Upper lobe of left lung (tissue), 6 donors: ENCODE results near the gene DUSP16. TPM values are rescaled to one million over a fixed set of nuclear protein-coding genes. Genes with fewer than 3 reads are reported as not detected.

ENCODE experiments used
- ATAC-seq, 2 donors: fragments of 200-7000 bp; cut with Tn5 transposase; one replicate each; pipeline ENCODE4 v1.9.1; 2022; ENCODE audit warnings: mild to moderate bottlenecking in 2 of 2, moderate library complexity in 2 of 2; ENCODE audit not compliant: low FRiP score in 2 of 2
- DNase-seq, 2 donors: peaks; one replicate each; pipeline ENCODE4 v3.0.0-alpha.2; 2019 to 2020
- H3K27ac ChIP-seq, 4 donors: fragments of 200-600 bp; sonication (generic); one replicate each; pipeline ENCODE4 v1.5.1; 2016 to 2019
- H3K27me3 ChIP-seq, 4 donors: fragments of 200-600 bp; sonication (generic); one replicate each; pipeline ENCODE4 v1.5.1; 2017 to 2019
- H3K36me3 ChIP-seq, 4 donors: fragments of 200-600 bp; sonication (generic); one replicate each; pipeline ENCODE4 v1.5.1; 2016 to 2019
- H3K4me1 ChIP-seq, 4 donors: fragments of 200-600 bp; sonication (generic); one replicate each; pipeline ENCODE4 v1.5.1; 2018 to 2019
- H3K4me3 ChIP-seq, 4 donors: fragments of 200-600 bp; sonication (generic); one replicate each; pipeline ENCODE4 v1.5.1; 2017 to 2019; ENCODE audit warnings: mild to moderate bottlenecking in 2 of 4, moderate library complexity in 1 of 4
- H3K9me3 ChIP-seq, 4 donors: fragments of 200-600 bp; sonication (generic); one replicate each; pipeline ENCODE4 v1.5.1; 2018 to 2019
- CTCF ChIP-seq, 6 experiments: fragments of 450-650 bp in 4 of 6; fragments of 200-600 bp in 2 of 6; sonication (generic) in 2 of 6; IDR thresholded peaks; one replicate each; pipeline ENCODE4 v1.5.1; 2016 to 2019; ENCODE audit warnings: antibody characterized with exemption in 6 of 6
- EP300 ChIP-seq, 4 donors: sonication (generic); formaldehyde crosslinking; IDR thresholded peaks; one replicate each; pipeline ENCODE4 v1.5.1; 2017; ENCODE audit warnings: antibody characterized with exemption in 4 of 4, control low read depth in 2 of 4
- POLR2A ChIP-seq, 4 donors: fragments of 450-650 bp; IDR thresholded peaks; one replicate each; pipeline ENCODE4 v1.5.1; 2016 to 2017; ENCODE audit warnings: antibody characterized with exemption in 4 of 4, mild to moderate bottlenecking in 2 of 4
- POLR2AphosphoS5 ChIP-seq, 2 donors: sonication (generic); formaldehyde crosslinking; IDR thresholded peaks; one replicate each; pipeline ENCODE4 v1.5.1; 2017; ENCODE audit warnings: antibody characterized with exemption in 2 of 2
- WGBS, 2 donors: methylation state at CpG; one replicate each; pipeline ENCODE4 v1.1.5; 2017 to 2018; 5-methylcytosine and 5-hydroxymethylcytosine counted together
- total RNA-seq, 6 donors: library from RNA; depleted of rRNA in 4 of 6; stranded (reverse); fragments of >200 nt in 4 of 6; gene quantifications; one replicate each; pipeline versions ENCODE4 v1.1.0 to v1.2.1, GENCODE V29; 2016 to 2021
- donor health status: DM: no; HTN: no; CAD: no; lungs with moderate emphysema.
- donor health status: DM: no; HTN: yes; CAD: no; lungs with severe emphysema.

Gene DUSP16
- total RNA-seq, 6 donors from 2014 or later, result 23.7 to 51.6 (median 41.7) TPM

- H3K4me3 ChIP-seq, result no peak overlapping the region
- H3K27me3 ChIP-seq, result no peaks in the 10 kb centered on the region
- H3K36me3 ChIP-seq, result no peaks in the 10 kb centered on the region
- WGBS, 2 donors, result 47 to 66% methylated on average over 4 of the region's 4 CpGs
- ATAC-seq, result peak in 1 of 2 donors; percentile 6
- TF ChIP-seq EP300 (IDR thresholded peaks at IDR 0.05) (no peak), POLR2A (IDR thresholded peaks at IDR 0.05) (peak in 1 of 4 donors; percentile 46)
- DNase-seq, result no peak
- H3K27ac ChIP-seq, result peak overlapping the region; percentile 48 to 69 (median 61)
- peaks cover 4 to 35% (median 29%) of the 10 kb centered on the region in 4 donors for H3K4me1 ChIP-seq
- H3K9me3 ChIP-seq, result no peaks in the 10 kb centered on the region
Observed at GRCh38 chr12:12441843-12442461, 120.7 kb downstream of the DUSP16 start.

GRCh38 chr12:12441429-12441807, 121.2 kb downstream of the DUSP16 start:
- Histone ChIP-seq H3K27me3 (no peaks in the 10 kb centered on the region), H3K36me3 (no peaks in the 10 kb centered on the region), H3K4me3 (no peak overlapping the region), H3K9me3 (no peaks in the 10 kb centered on the region), H3K27ac (peak overlapping the region; percentile 48 to 69 (median 61)), H3K4me1 (peaks cover 4 to 39% (median 25%) of the 10 kb centered on the region in 4 donors)
- ATAC-seq (no peak), DNase-seq (no peak)
- no peak for TF ChIP-seq POLR2AphosphoS5 (IDR thresholded peaks at IDR 0.05)
- TF ChIP-seq POLR2A (IDR thresholded peaks at IDR 0.05), result no peak
- no peak for TF ChIP-seq CTCF (IDR thresholded peaks at IDR 0.05)
- TF ChIP-seq EP300 (IDR thresholded peaks at IDR 0.05), result no peak
- 83 to 100% methylated on average over 2 of the region's 2 CpGs for WGBS, 2 donors

GRCh38 chr12:12440784-12441428, 121.8 kb downstream of the DUSP16 start:
- no peak for ATAC-seq
- no peak for TF ChIP-seq POLR2AphosphoS5 (IDR thresholded peaks at IDR 0.05)
- no peak for TF ChIP-seq CTCF (IDR thresholded peaks at IDR 0.05)
- no peak for TF ChIP-seq EP300 (IDR thresholded peaks at IDR 0.05)
- no peak for TF ChIP-seq POLR2A (IDR thresholded peaks at IDR 0.05)
- DNase-seq, result no peak
- Histone ChIP-seq H3K9me3 (no peaks in the 10 kb centered on the region), H3K27ac (peak overlapping the region in 3 of 4 donors; percentile 48 to 69 (median 63)), H3K4me1 (peaks cover 4 to 39% (median 25%) of the 10 kb centered on the region in 4 donors), H3K36me3 (no peaks in the 10 kb centered on the region), H3K4me3 (no peak overlapping the region), H3K27me3 (no peaks in the 10 kb centered on the region)
- WGBS, 2 donors, result 94 to 95% methylated on average over 4 of the region's 4 CpGs

GRCh38 chr12:12439636-12440035, 123.0 kb downstream of the DUSP16 start:
- Histone ChIP-seq H3K36me3 (no peaks in the 10 kb centered on the region), H3K4me1 (peaks cover 4 to 51% (median 30%) of the 10 kb centered on the region in 4 donors), H3K27me3 (no peaks in the 10 kb centered on the region), H3K27ac (peak overlapping the region in 2 of 4 donors; percentile 2 to 69), H3K9me3 (no peaks in the 10 kb centered on the region), H3K4me3 (no peak overlapping the region)
- DNase-seq (peak in 1 of 2 donors; percentile 73), ATAC-seq (peak; percentile 40 to 83)
- WGBS, 2 donors, result 38 to 55% methylated on average over 6 of the region's 6 CpGs
- TF ChIP-seq EP300 (IDR thresholded peaks at IDR 0.05), result peak in 1 of 4 donors; percentile 31
- no peak for TF ChIP-seq POLR2A (IDR thresholded peaks at IDR 0.05)
- peak in 1 of 2 donors; percentile 21 for TF ChIP-seq POLR2AphosphoS5 (IDR thresholded peaks at IDR 0.05)

- Histone ChIP-seq H3K4me1 (peaks cover 3 to 42% (median 24%) of the 10 kb centered on the region in 4 donors), H3K36me3 (no peaks in the 10 kb centered on the region), H3K27me3 (no peaks in the 10 kb centered on the region), H3K9me3 (no peaks in the 10 kb centered on the region), H3K4me3 (no peak overlapping the region), H3K27ac (peak overlapping the region in 1 of 4 donors; percentile 38)
- DNase-seq (no peak), ATAC-seq (no peak)
- 97 to 100% methylated on average over 2 of the region's 2 CpGs for WGBS, 2 donors
- TF ChIP-seq POLR2AphosphoS5 (IDR thresholded peaks at IDR 0.05), result no peak
- TF ChIP-seq CTCF (IDR thresholded peaks at IDR 0.05), result no peak
- TF ChIP-seq EP300 (IDR thresholded peaks at IDR 0.05), result no peak
- TF ChIP-seq POLR2A (IDR thresholded peaks at IDR 0.05), result no peak
Observed at GRCh38 chr12:12436831-12437345, 125.8 kb downstream of the DUSP16 start.
